GM23338 (cell line): ENCODE measurements around the gene FOXE3. TPM values are rescaled to one million over a fixed set of nuclear protein-coding genes. Genes with fewer than 3 reads are reported as not detected.

Source experiments
- ATAC-seq: fragments of 200-7000 bp; cut with Tn5 transposase; 3 replicates; pipeline ENCODE4 v1.9.1; 2020
- DNase-seq: peaks from one replicate; pipeline ENCODE4 v3.0.0-alpha.2; 2015; ENCODE audit warnings: low spot score
- H2AFZ ChIP-seq: fragments of 200-600 bp; sonication (generic); 2 replicates; pipeline ENCODE4 v1.8.0; 2016; ENCODE audit warnings: antibody characterized with exemption, mild to moderate bottlenecking, moderate library complexity
- H3F3A ChIP-seq: fragments of 200-600 bp; sonication (generic); replicated peaks from 2 replicates; pipeline ENCODE4 v1.8.0; 2017; ENCODE audit warnings: antibody characterized with exemption, mixed run types, low read depth
- H3K27ac ChIP-seq: fragments of 200-600 bp; sonication (generic); 2 replicates; pipeline ENCODE4 v1.6.1; 2016; ENCODE audit warnings: low read depth
- H3K27me3 ChIP-seq: fragments of 200-600 bp; sonication (generic); 2 replicates; pipeline ENCODE4 v1.8.0; 2016; ENCODE audit warnings: mild to moderate bottlenecking, mixed run types, moderate library complexity; ENCODE audit not compliant: insufficient read depth
- H3K36me3 ChIP-seq: fragments of 200-600 bp; sonication (generic); 2 replicates; pipeline ENCODE4 v1.8.0; 2016; ENCODE audit warnings: mild to moderate bottlenecking; ENCODE audit not compliant: insufficient read depth
- H3K4me1 ChIP-seq: fragments of 200-600 bp; sonication (generic); 2 replicates; pipeline ENCODE4 v1.8.0; 2016; ENCODE audit warnings: mild to moderate bottlenecking, moderate library complexity; ENCODE audit not compliant: insufficient read depth
- H3K4me2 ChIP-seq: fragments of 200-600 bp; sonication (generic); 2 replicates; pipeline ENCODE4 v1.7.1; 2017; ENCODE audit warnings: mixed run types
- H3K4me3 ChIP-seq: fragments of 200-600 bp; sonication (generic); 2 replicates; pipeline ENCODE4 v1.6.1; 2016; ENCODE audit warnings: mixed run types
- H3K79me2 ChIP-seq: fragments of 200-600 bp; sonication (generic); replicated peaks from 2 replicates; pipeline ENCODE4 v1.8.0; 2017; ENCODE audit warnings: mild to moderate bottlenecking; ENCODE audit not compliant: insufficient read depth
- H3K9me2 ChIP-seq: fragments of 200-600 bp; sonication (generic); 2 replicates; pipeline ENCODE4 v1.8.0; 2017; ENCODE audit not compliant: insufficient read depth
- H4K20me1 ChIP-seq: fragments of 200-600 bp; sonication (generic); replicated peaks from 2 replicates; pipeline ENCODE4 v1.8.0; 2017; ENCODE audit warnings: mild to moderate bottlenecking; ENCODE audit not compliant: insufficient read depth
- H3K27ac Mint-ChIP-seq: 2 replicates; pipeline ENCODE4 v1.8.0; 2020; ENCODE audit warnings: inconsistent platforms, mild to moderate bottlenecking, moderate library complexity, mixed read lengths
- H3K27me3 Mint-ChIP-seq: 3 replicates; pipeline ENCODE4 v1.8.0; 2022; ENCODE audit warnings: low read depth, mild to moderate bottlenecking, moderate library complexity, mixed read lengths, inconsistent platforms; ENCODE audit not compliant: insufficient read depth, poor library complexity
- H3K36me3 Mint-ChIP-seq: 3 replicates; pipeline ENCODE4 v1.8.0; 2021; ENCODE audit warnings: low read depth, mild to moderate bottlenecking, inconsistent platforms, moderate library complexity, mixed read lengths
- H3K4me1 Mint-ChIP-seq: 3 replicates; pipeline ENCODE4 v1.8.0; 2020; ENCODE audit warnings: mild to moderate bottlenecking, inconsistent platforms, mixed read lengths
- H3K4me3 Mint-ChIP-seq: 3 replicates; pipeline ENCODE4 v1.8.0; 2021; ENCODE audit warnings: moderate library complexity, mild to moderate bottlenecking, inconsistent platforms, mixed read lengths
- H3K9me3 Mint-ChIP-seq: 3 replicates; pipeline ENCODE4 v1.8.0; 2020; ENCODE audit warnings: moderate library complexity, mild to moderate bottlenecking, inconsistent platforms, mixed read lengths
- CREB1 ChIP-seq: fragments of 250-450 bp; sonication (Bioruptor Pico); IDR thresholded peaks from 2 replicates; pipeline ENCODE4 v1.5.0; 2020; ENCODE audit warnings: low read depth, mild to moderate bottlenecking, moderate library complexity
- CTCF ChIP-seq, 2 experiments: fragments of 200-600 bp in 1 of 2; sonication (generic) in 1 of 2; conservative IDR thresholded peaks; 2 replicates each; pipeline versions ENCODE4 v1.5.1 to v1.6.1; 2016 to 2017; ENCODE audit warnings: antibody characterized with exemption in 2 of 2, low read depth in 2 of 2, mild to moderate bottlenecking in 2 of 2, moderate library complexity in 1 of 2
- ETS1 ChIP-seq: IDR thresholded peaks from 2 replicates; pipeline ENCODE4 v1.6.1; 2016; ENCODE audit warnings: antibody characterized with exemption
- EZH2 ChIP-seq: fragments of 200-600 bp; sonication (generic); IDR thresholded peaks from one replicate; pipeline ENCODE4 v1.8.0; 2017; ENCODE audit warnings: antibody characterized with exemption, mild to moderate bottlenecking, low read depth; ENCODE audit not compliant: unreplicated experiment
- EZH2phosphoT487 ChIP-seq: fragments of 200-600 bp; sonication (generic); IDR thresholded peaks from one replicate; pipeline ENCODE4 v1.8.1; 2018; ENCODE audit warnings: antibody characterized with exemption; ENCODE audit not compliant: unreplicated experiment
- JUNB ChIP-seq: IDR thresholded peaks from one replicate; pipeline ENCODE4 v1.6.1; 2016; ENCODE audit warnings: antibody characterized with exemption; ENCODE audit not compliant: unreplicated experiment
- NANOG ChIP-seq: IDR thresholded peaks from 2 replicates; pipeline ENCODE4 v1.6.1; 2016; ENCODE audit warnings: antibody characterized with exemption, borderline replicate concordance
- POLR2AphosphoS5 ChIP-seq: IDR thresholded peaks from 2 replicates; pipeline ENCODE4 v1.6.1; 2016; ENCODE audit warnings: antibody characterized with exemption, low read depth
- REST ChIP-seq: IDR thresholded peaks from one replicate; pipeline ENCODE4 v1.6.1; 2018; ENCODE audit warnings: antibody characterized with exemption; ENCODE audit not compliant: unreplicated experiment
- STAT1 ChIP-seq: IDR thresholded peaks from one replicate; pipeline ENCODE4 v1.6.1; 2016; ENCODE audit warnings: antibody characterized with exemption; ENCODE audit not compliant: unreplicated experiment
- ZNF114 ChIP-seq: fragments of 250-450 bp; sonication (Bioruptor Pico); IDR thresholded peaks from 2 replicates; pipeline ENCODE4 v1.5.0; 2020; ENCODE audit warnings: mild to moderate bottlenecking, moderate library complexity
- ZNF331 ChIP-seq: fragments of 250-450 bp; sonication (Bioruptor Pico); IDR thresholded peaks from 2 replicates; pipeline ENCODE4 v1.5.0; 2020; ENCODE audit warnings: low read depth, mild to moderate bottlenecking, moderate library complexity
- ZNF462 ChIP-seq: fragments of 250-450 bp; sonication (Bioruptor Pico); IDR thresholded peaks from 2 replicates; pipeline ENCODE4 v1.5.0; 2020; ENCODE audit warnings: mild to moderate bottlenecking, moderate library complexity
- polyA plus RNA-seq: library from polyadenylated mRNA; unstranded; fragments of >200 nt; fragmentation: Nextera tagmentation; extraction: Ambion mirVana; gene quantifications from 2 replicates; pipeline ENCODE4 v1.2.1, GENCODE V29; 2016
- total RNA-seq: library from RNA; depleted of rRNA; stranded (reverse); fragments of >200 nt; shearing (Covaris generic); gene quantifications from 2 replicates; pipeline ENCODE4 v1.2.3, GENCODE V29; 2014

FOXE3 gene
- total and polyA plus RNA-seq, 2 experiments from 2014 or later = not detected

GRCh38 chr1:47382399-47382983 lies 33.6 kb upstream of the FOXE3 start:
- Mint-ChIP-seq H3K4me1 (peaks cover 12% of the 10 kb centered on the region), H3K36me3 (no peaks in the 10 kb centered on the region), H3K27ac (no peak overlapping the region), H3K27me3 (peaks cover 5% of the 10 kb centered on the region), H3K9me3 (no peaks in the 10 kb centered on the region), H3K4me3 (no peak overlapping the region)
- no peaks in the 10 kb centered on the region for H3K36me3 ChIP-seq
- H3K9me2 ChIP-seq = no peaks in the 10 kb centered on the region
- H3K4me1 ChIP-seq = peaks cover 11% of the 10 kb centered on the region
- H3F3A ChIP-seq = no peaks in the 10 kb centered on the region
- H3K79me2 ChIP-seq = no peaks in the 10 kb centered on the region
- H4K20me1 ChIP-seq = no peaks in the 10 kb centered on the region
- H2AFZ ChIP-seq = no peak overlapping the region
- H3K4me2 ChIP-seq = no peak overlapping the region
- TF ChIP-seq EZH2phosphoT487 (no peak), ZNF462 (CRISPR knock-in tag) (no peak), CTCF (conservative IDR thresholded peaks at IDR 0.05; ENCODE audit: low read depth in 2 of 2) (no peak), STAT1 (no peak), ETS1 (no peak), JUNB (no peak), EZH2 (no peak), POLR2AphosphoS5 (no peak), CREB1 (CRISPR knock-in tag) (no peak), ZNF114 (no peak), NANOG (no peak), REST (no peak), ZNF331 (no peak)
- no peak for ATAC-seq
- H3K27ac ChIP-seq = no peak overlapping the region
- H3K27me3 ChIP-seq = 0 out of 2 replicates have a peak, but pooled peaks cover 1% of the 10 kb centered on the region
- no peak overlapping the region for H3K4me3 ChIP-seq
- DNase-seq = no peak
